SK-MEL-5 (cell line): ENCODE measurements around the gene SNF8. TPM values are rescaled to one million over a fixed set of nuclear protein-coding genes. Genes with fewer than 3 reads are reported as not detected.

Experiments
- DNase-seq: peaks from one replicate; pipeline ENCODE4 v3.0.0-alpha.2; 2016; ENCODE audit warnings: low read depth, low spot score
- in situ Hi-C: cut with HindIII; loops from 2 replicates; pipeline ENCODE4 v1.10.0; 2016; ENCODE audit warnings: low sequenced_read_pairs, high pct_unique_total_duplicates, low pct_unique_long_range_greater_than_20kb
- small RNA-seq, 2 experiments: library from RNA; depleted of rRNA; stranded (forward); fragments of <200 nt; gene quantifications; one replicate each; pipeline ENCODE3, GENCODE V24; 2014
- total RNA-seq: library from RNA; depleted of rRNA; stranded (reverse); fragments of >200 nt; shearing (Covaris generic); gene quantifications from 2 replicates; pipeline ENCODE4 v1.2.3, GENCODE V29; 2014; rRNA removed

Gene SNF8
- total RNA-seq, 1 experiment from 2014 or later, result 132 TPM

DNA sequence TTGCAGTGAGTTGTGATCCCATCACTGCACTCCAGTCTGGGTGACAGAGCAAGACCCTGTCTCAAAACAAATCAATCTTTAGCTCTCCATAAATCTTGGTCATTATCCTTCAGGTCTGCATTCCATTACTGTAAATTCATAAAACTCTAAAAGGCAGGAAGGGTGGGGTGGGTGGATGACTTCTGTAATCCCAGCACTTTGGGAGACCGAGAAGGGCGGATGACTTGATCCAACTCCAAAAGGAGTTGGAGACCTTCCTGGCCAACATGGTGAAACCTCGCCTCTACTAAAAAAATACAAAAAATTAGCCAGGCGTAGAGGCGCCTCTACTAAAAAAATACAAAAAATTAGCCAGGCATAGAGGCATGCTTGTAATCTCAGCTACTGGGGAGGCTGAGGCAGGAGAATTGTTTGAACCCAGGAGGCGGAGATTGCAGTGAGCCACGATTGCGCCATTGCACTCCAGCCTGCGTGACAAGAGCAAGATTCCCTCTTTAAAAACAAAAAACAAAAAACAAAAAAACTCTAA, 38.6 kb downstream of the SNF8 start:
- DNase-seq, result no peak
- in situ Hi-C loops, result no loop called here

DNA sequence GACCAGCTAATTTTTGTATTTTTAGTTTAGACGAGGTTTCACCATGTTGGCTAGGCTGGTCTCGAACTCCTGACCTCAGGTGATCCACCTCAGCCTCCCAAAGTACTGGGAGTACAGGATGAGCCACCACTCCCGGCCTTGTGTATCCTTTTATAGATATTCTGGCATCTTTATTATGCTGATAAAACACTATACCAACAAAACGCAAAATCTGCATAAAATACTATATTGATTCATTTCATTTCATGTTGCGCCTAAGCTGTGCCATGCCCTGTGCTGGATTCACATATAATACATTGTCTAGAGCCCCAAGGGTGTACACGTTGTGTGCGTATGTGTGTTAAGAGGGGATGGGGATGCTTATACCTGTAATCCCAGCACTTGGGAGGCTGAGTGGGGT, 40.2 kb downstream of the SNF8 start:
- no peak for DNase-seq
- in situ Hi-C loops, result no loop called here

DNA sequence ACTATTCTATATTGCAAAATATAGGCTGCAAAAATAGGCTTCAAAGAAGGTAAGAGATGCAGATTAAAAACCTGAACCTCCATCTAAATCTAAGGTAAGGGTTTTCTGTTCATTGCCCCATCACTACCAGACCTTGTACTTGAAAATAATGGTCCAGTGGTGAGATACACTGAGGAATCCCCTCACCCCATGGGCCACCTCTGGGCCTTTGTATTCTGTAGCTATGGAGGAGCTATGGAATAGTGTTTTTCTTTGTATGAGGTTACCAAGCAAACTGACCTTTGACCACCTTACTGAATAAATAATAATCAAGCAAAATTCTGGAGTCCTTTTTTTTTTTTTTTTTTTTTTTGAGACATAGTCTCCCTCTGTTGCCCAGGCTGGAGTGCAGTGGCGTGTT, 41.2 kb downstream of the SNF8 start:
- DNase-seq, result no peak

DNA sequence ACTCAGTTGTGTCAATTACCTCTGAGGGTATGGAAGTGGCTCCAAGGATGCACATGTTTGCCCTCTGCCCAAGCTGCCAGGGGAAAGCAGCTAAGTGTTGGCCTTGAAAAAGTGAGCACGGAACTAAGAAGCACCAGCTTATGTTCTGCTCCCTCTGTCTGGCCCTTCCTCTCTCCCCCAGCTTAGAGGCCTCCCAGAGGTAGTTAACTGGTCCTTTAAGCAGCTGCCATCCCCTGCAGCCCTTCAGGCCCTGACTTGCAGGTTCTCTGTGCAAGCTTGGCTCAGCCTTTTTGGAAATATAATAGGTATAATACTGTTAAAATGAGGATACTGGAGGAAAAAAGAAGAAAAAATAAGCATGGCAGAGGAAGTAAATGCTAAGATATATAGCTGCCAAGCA, 43.4 kb downstream of the SNF8 start:
- in situ Hi-C loops, result no loop called here
- DNase-seq, result no peak

More for the DNA sequence above, 41.2 kb downstream of the SNF8 start:
- in situ Hi-C loops, result no loop called here

DNA sequence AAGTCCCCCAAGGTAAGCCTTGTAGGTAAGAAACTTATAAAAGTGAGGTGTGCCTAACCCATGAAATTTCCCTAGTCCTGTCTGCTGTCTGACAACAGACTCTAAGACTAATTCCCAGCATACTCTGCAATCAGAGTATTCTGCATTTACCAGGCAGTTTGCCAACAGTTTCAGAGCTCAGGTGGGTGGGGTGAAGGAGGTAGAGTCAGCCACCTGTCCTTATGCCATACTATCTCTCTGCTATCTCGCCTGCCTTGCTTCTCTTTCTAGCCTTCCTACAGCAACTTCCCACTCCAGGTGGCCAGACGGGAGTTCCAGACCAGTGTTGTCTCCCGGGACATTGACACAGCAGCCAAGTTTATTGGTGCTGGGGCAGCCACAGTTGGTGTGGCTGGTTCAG, 49.8 kb downstream of the SNF8 start:
- no peak for DNase-seq
- in situ Hi-C loops, result no loop called here

DNA sequence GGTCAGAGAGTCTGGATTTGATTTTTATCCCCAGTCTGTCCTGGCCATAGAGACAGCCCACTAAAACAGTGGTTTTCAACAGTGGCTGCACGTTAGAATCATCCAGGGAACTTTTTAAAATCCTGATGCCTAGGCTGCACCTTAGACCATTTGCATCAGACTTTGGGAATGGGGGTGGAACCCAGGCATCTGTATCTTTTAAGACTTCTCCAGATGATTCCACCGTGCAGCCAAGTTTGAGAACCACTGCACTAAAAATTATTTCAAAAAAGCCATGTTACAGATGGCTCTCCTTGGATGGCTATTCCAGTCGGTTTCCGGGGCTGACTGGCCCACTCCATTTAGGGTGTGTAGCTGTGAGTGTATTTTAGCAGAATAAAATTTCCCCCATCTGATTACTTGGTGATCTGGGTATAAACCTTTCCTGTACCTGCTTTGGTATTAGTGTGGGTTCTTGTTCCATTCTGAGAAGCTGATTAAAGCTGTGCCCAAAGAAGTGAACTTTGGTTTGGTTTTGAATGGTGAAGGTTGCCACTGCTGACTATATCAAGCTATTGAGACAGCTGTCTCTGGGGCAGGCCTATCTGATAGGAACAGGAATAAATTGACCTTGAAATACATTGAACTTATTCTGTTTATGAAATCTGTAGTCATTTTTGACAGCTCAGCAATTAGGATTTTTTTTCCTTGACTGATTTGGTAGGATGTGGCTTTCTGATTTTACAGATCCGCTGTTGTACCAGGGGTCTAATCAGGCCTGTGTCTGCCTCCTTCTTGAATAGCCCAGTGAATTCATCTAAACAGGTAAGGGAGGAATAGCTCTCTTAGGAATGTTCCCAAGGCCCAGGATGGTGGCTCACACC, 50.8 kb downstream of the SNF8 start:
- DNase-seq, result no peak
- in situ Hi-C loops, result no loop called here

DNA sequence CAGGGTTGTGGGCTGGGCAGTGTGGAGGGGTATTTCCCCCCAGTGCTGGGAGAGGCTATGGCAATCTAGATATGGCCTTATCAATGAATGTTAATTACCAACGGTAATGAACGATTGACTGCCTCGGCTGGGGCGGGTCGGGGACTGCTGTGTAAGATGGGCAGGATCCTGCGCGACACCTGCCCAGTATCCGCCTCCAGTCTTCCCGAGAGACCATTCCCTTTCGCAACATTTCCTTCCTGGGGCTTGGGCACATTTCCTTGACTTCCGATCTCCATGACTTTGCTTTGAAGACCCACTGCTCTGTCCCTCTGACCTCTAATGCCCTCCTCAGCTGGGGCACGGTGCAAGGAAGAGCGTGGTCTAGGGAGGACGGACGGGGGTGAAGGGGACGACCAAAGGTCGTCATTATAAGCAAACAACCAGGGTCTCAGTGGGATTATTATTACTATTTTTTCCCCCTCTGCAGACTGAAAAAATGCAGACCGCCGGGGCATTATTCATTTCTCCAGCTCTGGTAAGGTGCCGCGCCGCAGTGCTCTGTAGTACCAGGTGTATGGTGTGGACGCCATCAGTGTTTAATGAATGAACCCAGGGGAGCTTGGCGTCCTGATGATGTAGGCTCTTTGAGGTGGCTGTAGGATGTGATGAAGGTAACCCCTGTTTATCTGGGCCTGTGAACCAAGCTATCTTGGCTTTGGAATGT, 51.5 kb downstream of the SNF8 start:
- no peak for DNase-seq
- in situ Hi-C loops, result no loop called here

DNA sequence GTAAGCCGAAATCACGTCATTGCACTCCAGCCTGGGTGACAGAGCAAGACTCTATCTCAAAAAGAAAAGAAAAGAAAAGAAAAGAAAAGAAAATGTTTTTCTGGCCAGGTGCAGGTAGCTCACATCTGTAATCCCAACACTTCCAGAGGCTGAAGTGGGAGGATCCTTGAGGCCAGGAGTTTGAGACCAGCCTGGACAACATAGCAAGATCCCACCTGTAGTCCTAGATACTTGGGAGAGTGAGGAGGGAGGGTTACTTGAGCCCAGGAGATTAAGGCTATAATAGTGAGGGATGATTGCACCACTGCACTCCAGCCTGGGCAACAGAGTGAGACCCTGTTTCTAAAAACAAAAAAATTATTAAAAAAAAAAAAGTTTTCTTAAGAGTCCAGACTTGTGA, 54.6 kb downstream of the SNF8 start:
- in situ Hi-C loops, result no loop called here
- no peak for DNase-seq

DNA sequence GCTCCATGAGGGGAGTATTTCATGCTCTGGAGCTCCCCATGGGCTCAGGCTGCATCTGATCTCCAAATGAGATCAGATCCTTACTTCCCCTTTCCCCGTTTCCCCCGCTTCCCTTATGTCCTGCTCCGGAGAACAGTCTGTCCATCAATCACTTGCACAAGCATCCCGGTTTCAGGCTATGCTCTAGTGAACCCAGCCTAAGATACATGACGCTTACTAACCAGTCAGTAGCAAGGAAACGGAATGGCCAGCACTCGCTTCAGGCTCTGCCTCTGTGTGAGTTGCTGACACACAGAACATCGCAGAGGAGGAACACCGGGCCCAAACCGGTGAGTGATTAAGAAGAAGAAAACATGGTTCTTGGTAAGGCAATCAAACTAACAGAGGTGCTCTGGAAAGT, 61.5 kb downstream of the SNF8 start:
- in situ Hi-C loops, result loop anchor here (10.0 kb wide), 1 partner anchor 68 kb away; the partner anchor contains the start of gene TTLL6
- no peak for DNase-seq

DNA sequence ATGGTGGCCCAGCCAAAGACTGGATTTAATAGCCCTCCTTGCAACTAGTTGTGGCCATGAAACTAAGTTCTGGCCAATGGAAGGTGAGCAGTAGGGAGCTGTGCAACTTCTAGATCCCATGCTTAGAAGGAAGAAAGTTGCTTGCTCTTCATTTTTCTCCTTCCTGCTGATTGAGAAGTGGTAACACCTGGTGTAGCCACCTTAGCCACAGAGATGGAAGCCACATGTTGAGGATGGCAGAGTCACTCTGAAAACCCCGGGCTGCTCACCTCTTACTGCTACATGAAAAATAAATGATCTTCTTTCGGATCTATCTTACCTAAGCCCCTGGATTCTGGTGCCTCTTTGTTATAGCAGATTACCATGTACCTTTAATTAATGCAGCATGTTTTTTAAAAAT, 62.4 kb downstream of the SNF8 start:
- DNase-seq, result no peak
- in situ Hi-C loops, result loop anchor here (10.0 kb wide), 1 partner anchor 67 kb away; the partner anchor contains the start of gene TTLL6

Small RNA genes lying within 50 kb of the gene (small RNA-seq; reads per million reads assigned to genes)
- gene AC068531.1 (0 reads per million in 2 experiments), gene RF00263 (0 reads per million in 2 experiments), gene RF01210 (0 to 0.08 reads per million in 2 experiments), gene RNU1-42P (0.10 to 0.14 reads per million in 2 experiments)

Other genes starting within 250 kb of the SNF8 start
- not detected in 2 replicates for gene PRAC1, start 222.3 kb downstream of the SNF8 start, total RNA-seq
- 0.56 and 0.71 TPM in 2 replicates for gene PRAC2, start 221.7 kb downstream of the SNF8 start, total RNA-seq
- 3.7 and 4.8 TPM in 2 replicates for gene HOXB13, start 216.1 kb downstream of the SNF8 start, total RNA-seq
- gene TTLL6, start 127.6 kb downstream of the SNF8 start, total RNA-seq, result 1.7 and 2.1 TPM in 2 replicates
- gene CALCOCO2, start 113.8 kb downstream of the SNF8 start, total RNA-seq, result 29.1 and 37.7 TPM in 2 replicates
- 64.1 and 68.0 TPM in 2 replicates for gene ATP5MC1, start 52.1 kb downstream of the SNF8 start, total RNA-seq
- 120 and 135 TPM in 2 replicates for gene UBE2Z, start 36.4 kb downstream of the SNF8 start, total RNA-seq
- not detected in 2 replicates for gene GIP, start 23.8 kb upstream of the SNF8 start, total RNA-seq
- 8.6 and 9.4 TPM in 2 replicates for gene IGF2BP1, start 52.5 kb upstream of the SNF8 start, total RNA-seq
- gene B4GALNT2, start 187.9 kb upstream of the SNF8 start, total RNA-seq, result not detected in 2 replicates